Heart right ventricle (tissue), 16 donors: ENCODE data around the gene GSDME. TPM values are rescaled to one million over a fixed set of nuclear protein-coding genes. Genes with fewer than 3 reads are reported as not detected.
"Not testable (repeated sequence)": the region's sequence is repeated elsewhere in the genome, so short reads cannot be mapped to it uniquely, and the experiment has no call there.

Experiments
- ATAC-seq, 8 donors: fragments of 200-7000 bp; cut with Tn5 transposase; one replicate each; pipeline ENCODE4 v1.9.1; 2020; ENCODE audit warnings: mild to moderate bottlenecking in 8 of 8, moderate library complexity in 8 of 8, moderate number of reproducible peaks in 1 of 8
- DNase-seq, 2 donors: peaks; one replicate each; pipeline ENCODE4 v3.0.0-alpha.2; 2020
- H3K27ac ChIP-seq, 10 donors: fragments of 200-600 bp; sonication (generic) in 2 of 10; one replicate each; pipeline versions ENCODE4 v1.5.0 to v1.8.0; 2020 to 2022; ENCODE audit warnings: mild to moderate bottlenecking in 3 of 10
- H3K27me3 ChIP-seq, 7 donors: fragments of 200-600 bp; one replicate each; pipeline ENCODE4 v1.8.0; 2021 to 2022; ENCODE audit warnings: mild to moderate bottlenecking in 2 of 7
- H3K36me3 ChIP-seq, 9 donors: fragments of 200-600 bp; sonication (generic) in 1 of 9; one replicate each; pipeline versions ENCODE4 v1.5.0 to v1.8.0; 2020 to 2022; ENCODE audit warnings: mild to moderate bottlenecking in 2 of 9
- H3K4me1 ChIP-seq, 9 donors: fragments of 200-600 bp; sonication (generic) in 1 of 9; one replicate each; pipeline versions ENCODE4 v1.5.0 to v1.8.0; 2020 to 2022; ENCODE audit warnings: mild to moderate bottlenecking in 4 of 9
- H3K4me3 ChIP-seq, 10 donors: fragments of 200-600 bp; sonication (generic) in 2 of 10; one replicate each; pipeline versions ENCODE4 v1.5.0 to v1.8.0; 2020 to 2022; ENCODE audit warnings: mild to moderate bottlenecking in 7 of 10, moderate library complexity in 2 of 10
- H3K9me3 ChIP-seq, 11 donors: fragments of 200-600 bp in 10 of 11; sonication (generic) in 2 of 11; one replicate each; pipeline versions ENCODE4 v1.5.0 to v1.8.0; 2013 to 2022; ENCODE audit warnings: mild to moderate bottlenecking in 2 of 11, control low read depth in 1 of 11, moderate library complexity in 1 of 11
- CTCF ChIP-seq, 9 donors: fragments of 200-600 bp; sonication (generic) in 2 of 9; IDR thresholded peaks; one replicate each; pipeline versions ENCODE4 v1.5.0 to v1.8.0; 2021 to 2022; ENCODE audit warnings: antibody characterized with exemption in 9 of 9, mild to moderate bottlenecking in 5 of 9, moderate library complexity in 1 of 9
- WGBS, 2 donors: extraction: QIAGEN DNeasy Blood & Tissue Kit; methylation state at CpG; one replicate each; pipeline ENCODE4 v1.1.7; 2013; ENCODE audit warnings: inconsistent platforms in 1 of 2; 5-methylcytosine and 5-hydroxymethylcytosine counted together
- intact Hi-C, 10 donors: fragments of 100-400 bp; cut with DNase I; formaldehyde crosslinking; loops; one replicate each; pipeline versions ENCODE4 v1.11.1 to v1.14.2; 2022
- polyA plus RNA-seq, 2 donors: library from polyadenylated mRNA; stranded (reverse); fragments of 200-250 nt; gene quantifications; one replicate each; pipeline ENCODE4 v1.2.3, GENCODE V29; 2013
- total RNA-seq, 10 donors: library from RNA; stranded (reverse); fragmentation: NEBNext Ultra II Directional in 3 of 10; extraction: Animal tissue kit (Norgen Biotek cat#: 25700) in 3 of 10; gene quantifications; one replicate each; pipeline versions ENCODE4 v1.2.1 to v1.2.4, GENCODE V29; 2021 to 2023
- donor health status: Arrhythmogenic right ventricular cardiomyopathy.
- donor health status: ischemic (EF 13 %, LVEDD 7.1; RV severe dilation, severe dysfunction).
- donor health status: healthy with polysubstance abuse.
- donor health status: DM: no; HTN: yes; CAD: no.
- donor health status: DM: no; HTN: no; CAD: no.
- donor health status: ischemic (EF 25% LVEDD 6.9; RV normal size, moderate dysfunction).
- donor health status: ischemic (EF 25% LVEDD 5.7; RV mildly dilated, moderate dysfunction).
- donor health status: healthy.
- donor health status: DM: yes; HTN: yes; CAD: no.
- donor health status: Ischemic cardiomyopathy.
- donor health status: ischemic (EF 35%, LVEDD 5.7; RV mildly dilated, moderate dysfunction).
- donor health status: nonischemic (EF 11% LVEDD 7.7; RV severe dilation, severe dysfunction).
- donor health status: DM: yes; HTN: yes; CAD: no.
- donor health status: PGD.
- donor health status: ischemic (EF 29% LVEDD 5.4; RV normal size, mild dysfunction).
- donor health status: nonischemic (EF 23%, LVEDD 6.1; RV moderate dilation, normal function).

GSDME gene
- total and polyA plus RNA-seq, 12 donors = 2.8 to 11.9 (median 5.8) TPM

DNA sequence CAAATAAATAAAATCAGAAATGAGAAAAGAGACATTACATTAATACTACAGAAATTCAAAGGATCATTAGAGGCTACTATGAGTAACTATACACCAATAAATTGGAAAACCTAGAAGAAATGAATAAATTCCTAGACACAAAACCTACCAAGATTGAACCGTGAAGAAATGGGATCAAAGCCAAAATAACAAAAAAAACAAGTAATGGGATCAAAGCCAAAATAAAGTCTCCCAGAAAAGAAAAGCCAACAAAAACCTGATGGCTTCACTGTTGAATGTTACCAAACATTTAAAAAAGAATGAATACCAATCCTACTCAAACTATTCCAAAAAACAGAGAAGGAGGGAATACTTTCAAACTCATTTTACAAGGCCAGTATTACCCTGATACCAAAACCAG lies 20.0 kb downstream of the GSDME start:
- no peak for TF ChIP-seq CTCF (IDR thresholded peaks at IDR 0.05)
- Histone ChIP-seq H3K4me3 (no peak overlapping the region), H3K9me3 (peaks cover 0 to 23% (median 7%) of the 10 kb centered on the region in 11 donors), H3K27me3 (no peaks in the 10 kb centered on the region), H3K36me3 (no peaks in the 10 kb centered on the region), H3K4me1 (peaks cover 0 to 20% (median 0%) of the 10 kb centered on the region in 9 donors), H3K27ac (no peak overlapping the region)
- intact Hi-C loops = no loop called here
- 42 to 49% methylated on average over 1 of the region's 1 CpG for WGBS, 2 donors
- ATAC-seq (no peak), DNase-seq (no peak)

DNA sequence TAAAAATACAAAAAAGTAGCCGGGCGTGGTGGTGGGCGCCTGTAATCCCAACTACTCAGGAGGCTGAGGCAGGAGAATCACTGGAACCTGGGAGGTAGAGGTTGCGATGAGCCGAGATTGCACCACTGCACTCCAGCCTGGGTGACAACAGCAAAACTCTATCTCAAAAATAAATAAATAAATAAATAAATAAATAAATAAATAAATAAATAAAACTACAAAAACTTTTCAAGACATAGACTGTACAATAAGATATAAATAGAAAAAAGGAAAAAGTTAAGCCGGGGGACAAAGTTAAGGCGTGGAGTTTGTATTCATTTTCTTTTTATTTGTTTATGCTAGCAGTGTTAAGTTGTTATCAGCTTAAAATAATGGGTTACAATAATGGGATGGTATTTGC lies 21.7 kb downstream of the GSDME start:
- DNase-seq, ATAC-seq, intact Hi-C loops, H3K27ac ChIP-seq, H3K36me3 ChIP-seq, H3K27me3 ChIP-seq, H3K4me3 ChIP-seq: not testable (repeated sequence)
- 98% methylated on average over 7 of the region's 7 CpGs for WGBS, 2 donors
- Histone ChIP-seq H3K4me1 (peaks cover 0 to 20% (median 0%) of the 10 kb centered on the region in 9 donors), H3K9me3 (peaks cover 0 to 23% (median 7%) of the 10 kb centered on the region in 11 donors)

- no peak for TF ChIP-seq CTCF (IDR thresholded peaks at IDR 0.05)
- no peak overlapping the region for H3K4me3 ChIP-seq
- ATAC-seq (no peak), DNase-seq (no peak)
- no peaks in the 10 kb centered on the region for H3K27me3 ChIP-seq
- no peaks in the 10 kb centered on the region for H3K36me3 ChIP-seq
- no peak overlapping the region for H3K27ac ChIP-seq
- H3K4me1 ChIP-seq = peaks cover 0 to 24% (median 0%) of the 10 kb centered on the region in 9 donors
- intact Hi-C loops = no loop called here
- H3K9me3 ChIP-seq = peaks cover 0 to 22% (median 7%) of the 10 kb centered on the region in 11 donors
These were observed 23.0 kb downstream of the GSDME start for GRCh38 chr7:24734306-24734705.

- peaks cover 0 to 15% (median 4%) of the 10 kb centered on the region in 11 donors for H3K9me3 ChIP-seq
- WGBS, 2 donors = 75 to 87% methylated on average over 2 of the region's 2 CpGs
- DNase-seq (no peak), ATAC-seq (no peak)
- no peak overlapping the region for H3K27ac ChIP-seq
- H3K27me3 ChIP-seq = no peaks in the 10 kb centered on the region
- intact Hi-C loops = no loop called here
- TF ChIP-seq CTCF (IDR thresholded peaks at IDR 0.05) = no peak
- no peak overlapping the region for H3K4me3 ChIP-seq
- H3K36me3 ChIP-seq = no peaks in the 10 kb centered on the region
- H3K4me1 ChIP-seq = peaks cover 0 to 32% (median 6%) of the 10 kb centered on the region in 9 donors
These were observed 23.7 kb downstream of the GSDME start for GRCh38 chr7:24733414-24734060.
